OCI-LY1 (cell line): Measurements from ENCODE around the gene FNDC3A.

Experiments used
- H2AFZ ChIP-seq: fragments of 200-600 bp; sonication (generic), shearing (Covaris generic); 2 replicates; pipeline ENCODE4 v1.6.0; 2014; ENCODE audit warnings: antibody characterized with exemption, mild to moderate bottlenecking, low read length
- H3F3A ChIP-seq: fragments of 200-600 bp; sonication (generic), shearing (Covaris generic); 2 replicates; pipeline ENCODE4 v1.6.0; 2014; ENCODE audit warnings: mild to moderate bottlenecking, antibody characterized with exemption, low read length, moderate library complexity; ENCODE audit not compliant: insufficient read depth
- H3K27ac ChIP-seq: fragments of 200-600 bp; sonication (generic); 2 replicates; pipeline ENCODE4 v1.5.1; 2014; ENCODE audit warnings: low read length, mixed run types, mild to moderate bottlenecking, low read depth; ENCODE audit not compliant: poor library complexity, severe bottlenecking
- H3K27me3 ChIP-seq: fragments of 200-600 bp; sonication (generic); 2 replicates; pipeline ENCODE4 v1.6.0; 2014; ENCODE audit warnings: antibody characterized with exemption, mild to moderate bottlenecking, low read length, moderate library complexity; ENCODE audit not compliant: insufficient read depth
- H3K36me3 ChIP-seq: fragments of 200-600 bp; sonication (generic); 2 replicates; pipeline ENCODE4 v1.6.1; 2014; ENCODE audit warnings: mild to moderate bottlenecking, antibody characterized with exemption, low read length, moderate library complexity, mixed read lengths; ENCODE audit not compliant: insufficient read depth
- H3K4me1 ChIP-seq: fragments of 200-600 bp; sonication (generic); 2 replicates; pipeline ENCODE4 v1.5.1; 2014; ENCODE audit warnings: mild to moderate bottlenecking, low read length, moderate library complexity; ENCODE audit not compliant: insufficient read depth, severe bottlenecking
- H3K4me2 ChIP-seq: fragments of 200-600 bp; sonication (generic), shearing (Covaris generic); 2 replicates; pipeline ENCODE4 v1.6.1; 2014; ENCODE audit warnings: low read length
- H3K4me3 ChIP-seq: fragments of 200-600 bp; sonication (generic); 2 replicates; pipeline ENCODE4 v1.5.1; 2014; ENCODE audit warnings: low read length, low read depth, mild to moderate bottlenecking, mixed read lengths; ENCODE audit not compliant: poor library complexity, severe bottlenecking
- H3K79me2 ChIP-seq: fragments of 200-600 bp; shearing (Covaris generic); 2 replicates; pipeline ENCODE4 v1.6.1; 2016; ENCODE audit warnings: mixed run types, low read length, mixed read lengths; ENCODE audit not compliant: insufficient read depth
- H3K9ac ChIP-seq: fragments of 200-600 bp; sonication (generic), shearing (Covaris generic); 2 replicates; pipeline ENCODE4 v1.6.1; 2014; ENCODE audit warnings: mild to moderate bottlenecking, low read length, mixed read lengths
- H3K9me2 ChIP-seq: fragments of 200-600 bp; sonication (generic), shearing (Covaris generic); 2 replicates; pipeline ENCODE4 v1.6.1; 2014; ENCODE audit warnings: low read depth, mild to moderate bottlenecking, low read length, mixed read lengths
- H3K9me3 ChIP-seq: fragments of 200-600 bp; shearing (Covaris generic); 2 replicates; pipeline ENCODE4 v1.6.1; 2014; ENCODE audit warnings: low read length, mixed read lengths
- H4K20me1 ChIP-seq: fragments of 200-600 bp; sonication (generic), shearing (Covaris generic); 2 replicates; pipeline ENCODE4 v1.6.0; 2016; ENCODE audit warnings: mild to moderate bottlenecking, low read length; ENCODE audit not compliant: insufficient read depth
- EZH2 ChIP-seq: fragments of 200-600 bp; sonication (generic), shearing (Covaris generic); IDR thresholded peaks from 2 replicates; pipeline ENCODE4 v1.8.0; 2017; ENCODE audit warnings: borderline replicate concordance, mixed run types, mild to moderate bottlenecking, antibody characterized with exemption, low read length, moderate library complexity, mixed read lengths
- TF ChIP-seq, protein P1 (sequence below): fragments of 200-600 bp; sonication (generic), shearing (Covaris generic); IDR thresholded peaks from 2 replicates; pipeline ENCODE4 v1.5.1; 2017; ENCODE audit warnings: mild to moderate bottlenecking, antibody characterized with exemption, low read length, moderate library complexity, mixed read lengths

Gene FNDC3A

GRCh38 chr13:49029570-49029969 lies 53.9 kb downstream of the FNDC3A start:
- Histone ChIP-seq H4K20me1 (no peaks in the 10 kb centered on the region), H3K9me2 (no peaks in the 10 kb centered on the region), H3K9me3 (0 out of 2 replicates have a peak, but pooled peaks cover under 1% of the 10 kb centered on the region), H3K79me2 (no peaks in the 10 kb centered on the region), H3K9ac (no peak overlapping the region), H3K36me3 (no peaks in the 10 kb centered on the region), H3K27me3 (no peaks in the 10 kb centered on the region), H3F3A (no peaks in the 10 kb centered on the region), H3K4me3 (no peak overlapping the region), H3K4me2 (no peak overlapping the region), H3K4me1 (no peaks in the 10 kb centered on the region), H3K27ac (no peak overlapping the region), H2AFZ (no peak overlapping the region)
- no peak for TF ChIP-seq EZH2
- TF ChIP-seq, protein P1, sequence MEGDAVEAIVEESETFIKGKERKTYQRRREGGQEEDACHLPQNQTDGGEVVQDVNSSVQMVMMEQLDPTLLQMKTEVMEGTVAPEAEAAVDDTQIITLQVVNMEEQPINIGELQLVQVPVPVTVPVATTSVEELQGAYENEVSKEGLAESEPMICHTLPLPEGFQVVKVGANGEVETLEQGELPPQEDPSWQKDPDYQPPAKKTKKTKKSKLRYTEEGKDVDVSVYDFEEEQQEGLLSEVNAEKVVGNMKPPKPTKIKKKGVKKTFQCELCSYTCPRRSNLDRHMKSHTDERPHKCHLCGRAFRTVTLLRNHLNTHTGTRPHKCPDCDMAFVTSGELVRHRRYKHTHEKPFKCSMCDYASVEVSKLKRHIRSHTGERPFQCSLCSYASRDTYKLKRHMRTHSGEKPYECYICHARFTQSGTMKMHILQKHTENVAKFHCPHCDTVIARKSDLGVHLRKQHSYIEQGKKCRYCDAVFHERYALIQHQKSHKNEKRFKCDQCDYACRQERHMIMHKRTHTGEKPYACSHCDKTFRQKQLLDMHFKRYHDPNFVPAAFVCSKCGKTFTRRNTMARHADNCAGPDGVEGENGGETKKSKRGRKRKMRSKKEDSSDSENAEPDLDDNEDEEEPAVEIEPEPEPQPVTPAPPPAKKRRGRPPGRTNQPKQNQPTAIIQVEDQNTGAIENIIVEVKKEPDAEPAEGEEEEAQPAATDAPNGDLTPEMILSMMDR = no peak

GRCh38 chr13:49030213-49030612 lies 54.5 kb downstream of the FNDC3A start:
- H3F3A ChIP-seq = no peaks in the 10 kb centered on the region
- no peak overlapping the region for H3K4me2 ChIP-seq
- no peaks in the 10 kb centered on the region for H4K20me1 ChIP-seq
- no peak overlapping the region for H2AFZ ChIP-seq
- H3K27ac ChIP-seq = no peak overlapping the region
- H3K9me3 ChIP-seq = no peaks in the 10 kb centered on the region
- no peaks in the 10 kb centered on the region for H3K4me1 ChIP-seq
- H3K9ac ChIP-seq = no peak overlapping the region
- no peaks in the 10 kb centered on the region for H3K79me2 ChIP-seq
- H3K36me3 ChIP-seq = no peaks in the 10 kb centered on the region
- no peaks in the 10 kb centered on the region for H3K27me3 ChIP-seq
- no peak for TF ChIP-seq EZH2
- TF ChIP-seq, protein P1 = no peak
- no peaks in the 10 kb centered on the region for H3K9me2 ChIP-seq
- H3K4me3 ChIP-seq = no peak overlapping the region

- no peak for TF ChIP-seq EZH2
- TF ChIP-seq, protein P1 = no peak
- H4K20me1 ChIP-seq = no peaks in the 10 kb centered on the region
- no peak overlapping the region for H2AFZ ChIP-seq
- no peak overlapping the region for H3K4me2 ChIP-seq
- H3K79me2 ChIP-seq = no peaks in the 10 kb centered on the region
- H3K27me3 ChIP-seq = no peaks in the 10 kb centered on the region
- H3K4me1 ChIP-seq = no peaks in the 10 kb centered on the region
- no peaks in the 10 kb centered on the region for H3K36me3 ChIP-seq
- H3F3A ChIP-seq = no peaks in the 10 kb centered on the region
- H3K9ac ChIP-seq = no peak overlapping the region
- H3K9me2 ChIP-seq = no peaks in the 10 kb centered on the region
- no peak overlapping the region for H3K4me3 ChIP-seq
- H3K9me3 ChIP-seq = no peaks in the 10 kb centered on the region
- no peak overlapping the region for H3K27ac ChIP-seq
Measured at GRCh38 chr13:49040872-49041271, 65.2 kb downstream of the FNDC3A start.
